Measurements from ENCODE around the gene XPR1. TPM values are rescaled to one million over a fixed set of nuclear protein-coding genes. Genes with fewer than 3 reads are reported as not detected.
A peak's percentile ranks its signal among the peaks of the same experiment; 100 is the strongest.
"Not testable (repeated sequence)": the region's sequence is repeated elsewhere in the genome, so short reads cannot be mapped to it uniquely, and the experiment has no call there.

XPR1 gene
- total RNA-seq, 2 donors from 2014 or later: 32.6 to 60.2 TPM

DNA sequence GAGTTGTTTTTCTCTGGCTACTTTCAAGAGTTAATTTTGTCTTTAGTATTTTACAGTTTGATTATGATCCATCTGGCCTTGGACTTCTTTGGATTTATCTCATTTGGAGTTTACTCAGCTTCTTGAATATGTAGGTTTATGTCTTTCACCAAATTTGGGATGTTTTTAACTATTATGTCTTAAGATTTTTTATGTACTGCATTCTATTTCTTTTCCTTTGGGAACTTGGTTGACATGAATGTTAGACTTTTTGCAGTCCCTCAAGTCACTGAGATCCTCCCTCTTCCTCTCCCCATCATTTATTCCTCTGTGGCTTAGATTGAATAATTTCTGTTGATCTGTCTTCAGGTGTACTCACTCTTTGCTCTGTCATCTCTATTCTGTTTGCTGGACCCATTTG lies 112.0 kb downstream of the XPR1 start:
- intact Hi-C loops (cut with DNase I, micrococcal nuclease): no loop called here
- ATAC-seq (no peak), DNase-seq (no peak)

GRCh38 chr1:180745098-180745497 lies 113.3 kb downstream of the XPR1 start:
- DNase-seq (no peak), ATAC-seq (no peak)
- intact Hi-C loops (cut with DNase I, micrococcal nuclease): no loop called here

GRCh38 chr1:180751921-180752320 lies 120.1 kb downstream of the XPR1 start:
- DNase-seq: no peak
- no peak for ATAC-seq
- intact Hi-C loops (cut with DNase I, micrococcal nuclease): no loop called here

DNA sequence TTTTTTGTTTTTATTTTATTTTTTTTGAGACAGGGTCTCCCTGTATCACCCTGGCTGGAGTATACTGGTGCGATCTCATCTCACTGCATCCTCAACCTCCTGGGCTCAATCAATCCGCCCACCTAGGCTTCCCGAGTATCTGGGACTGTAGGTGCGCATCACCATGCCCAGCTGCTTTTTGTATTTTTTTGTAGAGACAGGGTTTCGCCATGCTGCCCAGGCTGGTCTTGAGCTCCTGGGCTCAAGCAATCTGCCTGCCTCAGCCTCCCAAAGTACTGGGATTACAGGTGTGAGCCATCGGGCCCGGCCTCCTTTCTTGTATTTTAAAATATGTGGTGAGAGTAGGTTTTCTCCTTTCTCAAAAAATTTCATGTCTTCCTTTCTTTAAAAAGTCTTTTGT lies 122.6 kb downstream of the XPR1 start:
- ATAC-seq (no peak), DNase-seq (no peak)
- intact Hi-C loops (cut with DNase I, micrococcal nuclease): no loop called here

GRCh38 chr1:180757657-180758056 lies 125.8 kb downstream of the XPR1 start:
- no peak for ATAC-seq
- intact Hi-C loops (cut with DNase I, micrococcal nuclease): no loop called here

GRCh38 chr1:180762796-180763195 lies 131.0 kb downstream of the XPR1 start:
- DNase-seq (no peak), ATAC-seq (no peak)
- intact Hi-C loops (cut with DNase I, micrococcal nuclease): no loop called here

More at GRCh38 chr1:180757657-180758056, 125.8 kb downstream of the XPR1 start:
- no peak for DNase-seq

- intact Hi-C loops (cut with DNase I, micrococcal nuclease): no loop called here
- DNase-seq: no peak
- no peak for ATAC-seq
Observed at GRCh38 chr1:180765151-180765550, 133.3 kb downstream of the XPR1 start.

GRCh38 chr1:180769889-180770288 lies 138.1 kb downstream of the XPR1 start:
- ATAC-seq (no peak), DNase-seq (no peak)
- intact Hi-C loops (cut with DNase I, micrococcal nuclease): no loop called here

- DNase-seq (no peak), ATAC-seq (no peak)
- intact Hi-C loops (cut with DNase I, micrococcal nuclease): no loop called here
Observed at GRCh38 chr1:180773210-180773865, 141.5 kb downstream of the XPR1 start.

DNA sequence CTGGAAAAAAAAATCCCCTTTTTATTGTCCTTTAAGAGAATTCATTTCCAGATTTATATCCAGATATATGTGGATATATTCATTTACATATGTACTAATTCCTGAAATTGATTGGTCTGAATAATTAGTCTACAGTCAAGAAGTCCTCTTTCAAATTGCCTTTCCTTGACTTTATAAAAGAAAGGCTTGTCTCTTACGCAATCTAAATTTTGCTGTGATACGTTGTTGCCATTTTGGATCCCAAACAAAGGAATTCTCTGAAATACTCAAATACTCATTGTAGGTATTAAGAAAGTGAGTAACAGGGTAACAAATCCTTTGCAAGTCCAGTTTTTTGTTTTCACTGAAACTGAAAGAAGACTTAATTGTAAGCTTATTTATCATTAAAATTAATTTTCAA lies 144.0 kb downstream of the XPR1 start:
- ATAC-seq (no peak), DNase-seq (no peak)
- intact Hi-C loops (cut with DNase I, micrococcal nuclease): no loop called here

DNA sequence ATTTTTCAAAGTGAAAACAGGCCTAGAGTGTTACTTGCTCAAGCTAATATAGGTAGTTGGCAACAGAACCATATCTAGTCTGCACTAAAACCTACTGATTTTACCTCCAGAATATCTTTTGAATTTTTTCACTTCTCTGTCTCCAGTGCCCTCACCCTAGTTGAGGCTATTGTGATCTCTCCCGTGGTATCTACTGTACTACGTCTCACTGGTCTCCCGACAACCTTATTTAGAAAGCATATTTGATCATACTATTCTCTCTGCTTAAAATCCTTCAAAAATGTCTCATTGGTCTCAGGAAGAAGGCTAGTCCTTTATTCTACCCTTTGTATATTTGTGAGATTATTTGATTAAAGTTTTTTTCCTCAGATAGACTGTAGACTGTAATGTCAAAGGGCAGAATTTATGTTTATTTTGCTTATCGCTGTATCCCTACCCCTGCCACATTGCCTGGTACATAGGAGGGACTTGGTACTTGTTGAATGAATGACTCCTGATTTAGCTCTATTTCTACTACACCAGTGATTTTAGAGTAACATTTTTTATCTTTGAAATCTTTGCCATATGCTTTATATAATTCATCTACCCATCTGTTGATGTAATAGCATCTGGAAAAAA lies 145.4 kb downstream of the XPR1 start:
- peak; percentile 66 for ATAC-seq
- intact Hi-C loops (cut with DNase I, micrococcal nuclease): no loop called here
- DNase-seq: no peak

- ATAC-seq: peak; percentile 66
Observed at GRCh38 chr1:180778782-180779398, 147.1 kb downstream of the XPR1 start.

GRCh38 chr1:180779584-180779983 lies 147.8 kb downstream of the XPR1 start:
- intact Hi-C loops (cut with DNase I, micrococcal nuclease): no loop called here
- no peak for DNase-seq
- ATAC-seq: no peak

More at GRCh38 chr1:180778782-180779398, 147.1 kb downstream of the XPR1 start:
- peak in 1 of 2 donors; percentile 18 for DNase-seq
- intact Hi-C loops (cut with DNase I, micrococcal nuclease): no loop called here

- no peak for DNase-seq
- no peak for ATAC-seq
- intact Hi-C loops (cut with DNase I, micrococcal nuclease): no loop called here
Observed at GRCh38 chr1:180781718-180782117, 149.9 kb downstream of the XPR1 start.

DNA sequence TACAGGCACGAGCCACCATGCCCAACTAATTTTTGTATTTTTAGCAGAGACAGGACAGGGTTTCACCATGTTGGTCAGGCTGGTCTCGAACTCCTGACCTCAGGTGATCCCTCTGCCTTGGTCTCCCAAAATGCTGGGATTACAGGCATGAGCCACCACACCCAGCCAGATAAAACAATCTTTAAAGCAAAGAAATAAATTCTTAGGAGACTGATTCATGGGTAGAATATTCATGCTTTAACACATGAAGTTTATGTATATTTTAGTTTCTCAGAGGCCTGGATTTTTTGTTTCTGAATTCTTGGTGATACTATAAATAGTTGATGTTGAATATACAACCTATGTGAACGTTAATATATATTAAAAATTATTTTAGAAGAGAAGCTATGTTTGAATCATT lies 153.5 kb downstream of the XPR1 start:
- intact Hi-C loops (cut with DNase I, micrococcal nuclease): no loop called here
- ATAC-seq (no peak), DNase-seq (no peak)

GRCh38 chr1:180785887-180786286 lies 154.1 kb downstream of the XPR1 start:
- intact Hi-C loops (cut with DNase I, micrococcal nuclease): no loop called here
- ATAC-seq (no peak), DNase-seq (no peak)

- ATAC-seq (no peak), DNase-seq (no peak)
- intact Hi-C loops (cut with DNase I, micrococcal nuclease): no loop called here
Observed at GRCh38 chr1:180786624-180787023, 154.8 kb downstream of the XPR1 start.

DNA sequence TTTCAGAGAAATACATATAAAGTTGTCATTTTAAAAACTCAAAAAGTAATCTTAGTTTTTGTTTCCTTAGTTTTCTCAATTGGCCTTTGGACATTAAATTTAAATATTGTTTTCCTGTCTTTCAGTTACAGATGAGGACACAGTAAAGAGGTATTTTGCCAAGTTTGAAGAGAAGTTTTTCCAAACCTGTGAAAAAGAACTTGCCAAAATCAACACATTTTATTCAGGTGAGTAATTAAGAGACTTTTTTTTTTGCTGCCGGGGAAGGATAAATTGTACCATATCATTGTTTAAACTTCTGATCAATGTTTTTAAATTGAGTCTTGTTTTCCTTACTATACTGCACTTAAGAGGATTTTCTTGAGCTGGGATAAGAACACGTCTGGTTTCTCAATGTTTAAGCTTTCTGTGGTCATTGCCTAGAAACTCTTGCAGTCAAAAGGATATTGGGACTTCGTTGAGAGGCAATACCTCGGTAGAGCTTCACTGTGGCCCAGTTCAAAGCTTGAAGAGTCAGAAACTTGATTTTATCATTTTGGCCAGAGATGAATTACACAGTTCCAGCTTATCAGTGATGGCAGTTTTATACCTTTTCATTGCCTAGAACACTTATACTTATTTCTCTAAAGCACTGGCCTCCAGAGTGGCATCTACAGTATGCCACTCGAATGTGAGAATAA lies 155.9 kb downstream of the XPR1 start:
- no peak for DNase-seq
- intact Hi-C loops (cut with DNase I, micrococcal nuclease): no loop called here
- ATAC-seq: no peak

DNA sequence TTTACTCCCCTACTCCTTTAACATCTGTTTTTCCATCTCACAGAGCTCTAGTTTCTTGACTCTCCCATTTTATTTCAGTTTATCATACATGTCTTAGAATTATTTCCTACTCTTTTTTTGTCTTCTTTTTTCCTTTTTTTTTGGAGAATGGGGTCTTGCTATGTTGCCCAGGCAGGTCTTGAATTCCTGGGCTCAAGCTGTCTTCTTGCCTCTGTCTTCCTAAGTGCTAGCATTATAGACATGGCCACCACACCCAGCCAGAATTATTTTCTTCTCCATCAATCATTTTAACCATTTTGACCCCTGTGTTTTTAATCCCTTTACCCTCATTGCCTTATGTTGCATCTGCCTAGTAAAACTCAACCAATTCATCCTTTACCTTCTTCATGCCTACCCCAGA lies 157.6 kb downstream of the XPR1 start:
- intact Hi-C loops (cut with DNase I, micrococcal nuclease): no loop called here
- DNase-seq (no peak), ATAC-seq (no peak)

- intact Hi-C loops (cut with DNase I, micrococcal nuclease); ATAC-seq; DNase-seq: not testable (repeated sequence)
Observed at GRCh38 chr1:180791152-180791551, 159.3 kb downstream of the XPR1 start.

All from left colon (tissue), 2 donors.